Fibroblast of lung (primary cell): ENCODE data around the gene MAP3K15. TPM values are rescaled to one million over a fixed set of nuclear protein-coding genes. Genes with fewer than 3 reads are reported as not detected.
"Not testable (repeated sequence)": the region's sequence is repeated elsewhere in the genome, so short reads cannot be mapped to it uniquely, and the experiment has no call there.

Experiments used
- DNase-seq, 2 donors: peaks; one replicate each; pipeline versions ENCODE4 v3.0.0 to v3.0.0-alpha.2; 2010; ENCODE audit warnings: low read depth in 2 of 2
- H2AFZ ChIP-seq: 2 replicates; pipeline ENCODE4 v1.5.1; 2012; ENCODE audit warnings: low read length, control low read depth, inconsistent platforms
- H3K27ac ChIP-seq: 2 replicates; pipeline ENCODE4 v1.5.1; 2011; ENCODE audit warnings: low read length, control low read depth; ENCODE audit not compliant: insufficient read depth
- H3K27me3 ChIP-seq: 2 replicates; pipeline ENCODE4 v1.5.1; 2011; ENCODE audit warnings: mild to moderate bottlenecking, low read length; ENCODE audit not compliant: control insufficient read depth, insufficient read depth
- H3K36me3 ChIP-seq: 2 replicates; pipeline ENCODE4 v1.5.1; 2011; ENCODE audit warnings: low read length; ENCODE audit not compliant: control insufficient read depth, insufficient read depth
- H3K4me1 ChIP-seq: 2 replicates; pipeline ENCODE4 v1.5.1; 2011; ENCODE audit warnings: low read length; ENCODE audit not compliant: control insufficient read depth, insufficient read depth; ENCODE audit errors: extremely low read depth
- H3K4me2 ChIP-seq: 2 replicates; pipeline ENCODE4 v1.5.1; 2011; ENCODE audit warnings: low read length, control low read depth; ENCODE audit not compliant: insufficient read depth; ENCODE audit errors: extremely low read depth
- H3K4me3 ChIP-seq, 4 experiments: fragments of 200-600 bp in 1 of 4; sonication (generic) in 1 of 4; replicated peaks in 1 of 4; 2 replicates each; pipeline ENCODE4 v1.5.1; 2011 to 2016; ENCODE audit warnings: low read length in 4 of 4, low read depth in 3 of 4, mild to moderate bottlenecking in 3 of 4, control low read depth in 2 of 4, inconsistent platforms in 1 of 4, mixed read lengths in 1 of 4; ENCODE audit not compliant: insufficient read depth in 1 of 4; ENCODE audit errors: control extremely low read depth in 1 of 4
- H3K79me2 ChIP-seq: 2 replicates; pipeline ENCODE4 v1.5.1; 2012; ENCODE audit warnings: mild to moderate bottlenecking, low read length, inconsistent platforms; ENCODE audit not compliant: control insufficient read depth, insufficient read depth
- H3K9ac ChIP-seq: 2 replicates; pipeline ENCODE4 v1.5.1; 2011; ENCODE audit warnings: mild to moderate bottlenecking, low read length, control low read depth; ENCODE audit not compliant: insufficient read depth
- H3K9me3 ChIP-seq: 2 replicates; pipeline ENCODE4 v1.5.1; 2012; ENCODE audit warnings: low read depth, low read length; ENCODE audit not compliant: control insufficient read depth, insufficient read depth
- H4K20me1 ChIP-seq: 2 replicates; pipeline ENCODE4 v1.5.1; 2011; ENCODE audit warnings: low read length; ENCODE audit not compliant: control insufficient read depth, insufficient read depth; ENCODE audit errors: extremely low read depth
- EZH2 ChIP-seq: IDR thresholded peaks from 2 replicates; pipeline ENCODE4 v1.5.1; 2012; ENCODE audit warnings: low read length, control low read depth, mild to moderate bottlenecking; ENCODE audit errors: missing control alignments
- polyA plus RNA-seq, 2 donors: library from polyadenylated mRNA; depleted of rRNA in 1 of 2; stranded (reverse) in 1 of 2; unstranded in 1 of 2; fragments of >200 nt; gene quantifications; 2 replicates each; pipeline ENCODE4 v1.2.1, GENCODE V29; 2011 to 2012; ENCODE audit warnings: missing spikeins in 1 of 2
- total RNA-seq: library from RNA; depleted of rRNA; stranded (reverse); fragments of >200 nt; gene quantifications from 2 replicates; pipeline ENCODE4 v1.2.1, GENCODE V29; 2014
- TF ChIP-seq, protein P1 (sequence below), 2 donors: IDR thresholded peaks in 1 of 2; conservative IDR thresholded peaks in 1 of 2; 1 replicate in 1 of 2; 2 replicates in 1 of 2; pipeline ENCODE4 v1.5.1; 2011 to 2012; ENCODE audit warnings: low read length in 2 of 2, control low read depth in 1 of 2, inconsistent platforms in 1 of 2, low read depth in 1 of 2, mild to moderate bottlenecking in 1 of 2

MAP3K15 gene
- total and polyA plus RNA-seq, 2 donors (not counting 1 experiment from before 2014, with no cell fraction given), result under 0.01 to 0.14 TPM

DNA sequence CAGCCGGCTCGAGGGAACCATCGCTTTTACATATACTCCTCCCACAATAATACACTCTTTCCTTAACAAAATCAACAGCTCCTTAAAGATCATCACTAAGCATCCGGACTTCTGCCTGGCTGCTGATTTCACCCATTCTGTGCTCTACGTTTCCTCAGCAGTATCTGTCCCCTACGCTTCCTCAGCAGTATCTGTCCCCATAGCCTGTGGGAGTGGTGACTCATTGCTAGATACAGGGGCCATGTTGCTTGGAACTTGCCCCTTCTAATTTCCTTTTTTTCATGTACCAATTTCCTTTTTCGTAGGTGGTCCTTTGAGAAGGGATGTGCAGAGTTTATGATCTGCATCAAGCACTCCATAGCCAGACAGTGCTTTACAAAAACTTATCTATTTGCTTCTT, 18.6 kb downstream of the MAP3K15 start:
- TF ChIP-seq, protein P1, sequence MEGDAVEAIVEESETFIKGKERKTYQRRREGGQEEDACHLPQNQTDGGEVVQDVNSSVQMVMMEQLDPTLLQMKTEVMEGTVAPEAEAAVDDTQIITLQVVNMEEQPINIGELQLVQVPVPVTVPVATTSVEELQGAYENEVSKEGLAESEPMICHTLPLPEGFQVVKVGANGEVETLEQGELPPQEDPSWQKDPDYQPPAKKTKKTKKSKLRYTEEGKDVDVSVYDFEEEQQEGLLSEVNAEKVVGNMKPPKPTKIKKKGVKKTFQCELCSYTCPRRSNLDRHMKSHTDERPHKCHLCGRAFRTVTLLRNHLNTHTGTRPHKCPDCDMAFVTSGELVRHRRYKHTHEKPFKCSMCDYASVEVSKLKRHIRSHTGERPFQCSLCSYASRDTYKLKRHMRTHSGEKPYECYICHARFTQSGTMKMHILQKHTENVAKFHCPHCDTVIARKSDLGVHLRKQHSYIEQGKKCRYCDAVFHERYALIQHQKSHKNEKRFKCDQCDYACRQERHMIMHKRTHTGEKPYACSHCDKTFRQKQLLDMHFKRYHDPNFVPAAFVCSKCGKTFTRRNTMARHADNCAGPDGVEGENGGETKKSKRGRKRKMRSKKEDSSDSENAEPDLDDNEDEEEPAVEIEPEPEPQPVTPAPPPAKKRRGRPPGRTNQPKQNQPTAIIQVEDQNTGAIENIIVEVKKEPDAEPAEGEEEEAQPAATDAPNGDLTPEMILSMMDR (conservative IDR thresholded peaks at IDR 0.05 in 1 of 2, IDR thresholded peaks at IDR 0.05 in 1 of 2; ENCODE audit: low read depth in 1 of 2, low read length in 2 of 2), result no peak
- no peak for TF ChIP-seq EZH2
- Histone ChIP-seq H3K79me2 (no peaks in the 10 kb centered on the region), H4K20me1 (no peaks in the 10 kb centered on the region), H3K27ac (no peak overlapping the region), H3K4me2 (no peak overlapping the region), H3K36me3 (no peaks in the 10 kb centered on the region), H3K4me1 (no peaks in the 10 kb centered on the region), H3K9me3 (no peaks in the 10 kb centered on the region), H2AFZ (no peak overlapping the region), H3K4me3 (no peak overlapping the region), H3K9ac (no peak overlapping the region), H3K27me3 (no peaks in the 10 kb centered on the region)
- DNase-seq, result no peak

DNA sequence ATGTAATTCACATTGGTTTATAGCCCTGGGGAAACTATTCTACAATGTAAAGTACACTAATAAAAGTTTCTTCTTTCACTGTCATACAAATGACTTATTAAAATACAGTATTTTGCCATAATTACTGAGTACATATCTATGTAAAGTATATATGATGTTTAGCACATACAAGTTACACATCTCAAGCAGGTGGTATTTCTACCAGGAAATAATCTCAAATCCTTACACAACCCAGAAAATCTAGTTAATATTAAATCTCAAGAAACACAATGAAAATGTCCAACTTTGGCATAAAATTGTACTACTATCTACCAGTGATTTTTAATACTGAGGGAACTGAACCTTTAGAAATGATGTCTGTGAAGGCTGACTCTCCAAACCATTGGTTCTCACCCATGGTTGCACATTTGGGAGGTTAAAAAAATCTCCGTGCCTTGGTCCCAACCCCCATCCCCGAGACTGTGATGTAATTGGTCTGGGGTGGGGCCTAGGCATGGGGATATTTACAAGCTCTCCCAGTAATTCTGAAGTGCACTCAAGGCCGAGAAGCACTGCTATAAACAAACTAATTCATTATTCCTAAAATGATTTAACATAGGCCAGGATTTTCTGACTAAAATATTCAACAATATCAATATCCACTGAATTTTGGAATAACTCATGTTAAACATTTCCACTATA, 27.6 kb downstream of the MAP3K15 start:
- H3K9ac ChIP-seq, result no peak overlapping the region
- DNase-seq, result no peak
- H3K9me3 ChIP-seq, result no peaks in the 10 kb centered on the region
- H3K27me3 ChIP-seq, result no peaks in the 10 kb centered on the region
- H4K20me1 ChIP-seq, result no peaks in the 10 kb centered on the region
- H3K4me1 ChIP-seq, result no peaks in the 10 kb centered on the region
- no peak overlapping the region for H3K4me2 ChIP-seq
- no peaks in the 10 kb centered on the region for H3K79me2 ChIP-seq
- H3K36me3 ChIP-seq, result no peaks in the 10 kb centered on the region
- no peak overlapping the region for H3K4me3 ChIP-seq
- H2AFZ ChIP-seq, result no peak overlapping the region
- TF ChIP-seq EZH2, result no peak
- TF ChIP-seq, protein P1 (conservative IDR thresholded peaks at IDR 0.05 in 1 of 2, IDR thresholded peaks at IDR 0.05 in 1 of 2; ENCODE audit: low read depth in 1 of 2, low read length in 2 of 2), result no peak
- no peak overlapping the region for H3K27ac ChIP-seq

DNA sequence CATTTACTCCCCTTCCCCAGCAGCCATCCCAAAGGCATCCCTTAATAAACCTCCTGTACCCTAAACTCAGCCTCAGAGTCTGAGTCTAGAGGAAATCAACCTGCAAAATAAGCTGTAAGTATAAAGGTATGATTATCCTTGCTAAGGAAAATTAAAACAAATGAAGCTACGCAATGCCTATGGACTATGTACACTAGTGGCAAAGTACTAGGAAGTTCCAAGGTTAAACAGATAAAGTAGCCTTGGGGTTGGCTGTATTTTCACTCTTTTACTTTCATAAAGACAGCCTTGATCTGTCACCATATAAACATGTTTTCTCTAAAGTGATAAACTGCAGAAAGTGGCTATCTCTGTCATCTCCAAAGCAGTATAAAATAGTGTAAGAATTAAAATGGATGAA, 35.9 kb downstream of the MAP3K15 start:
- H3K9me3 ChIP-seq, result no peaks in the 10 kb centered on the region
- H3K4me2 ChIP-seq, result no peak overlapping the region
- no peak overlapping the region for H3K27ac ChIP-seq
- no peaks in the 10 kb centered on the region for H3K27me3 ChIP-seq
- H3K79me2 ChIP-seq, result no peaks in the 10 kb centered on the region
- H2AFZ ChIP-seq, result no peak overlapping the region
- H3K4me3 ChIP-seq, result no peak overlapping the region
- H3K4me1 ChIP-seq, result no peaks in the 10 kb centered on the region
- no peak overlapping the region for H3K9ac ChIP-seq
- TF ChIP-seq, protein P1 (conservative IDR thresholded peaks at IDR 0.05 in 1 of 2, IDR thresholded peaks at IDR 0.05 in 1 of 2; ENCODE audit: low read depth in 1 of 2, low read length in 2 of 2), result no peak
- TF ChIP-seq EZH2, result no peak
- no peaks in the 10 kb centered on the region for H4K20me1 ChIP-seq
- no peak for DNase-seq
- no peaks in the 10 kb centered on the region for H3K36me3 ChIP-seq

DNA sequence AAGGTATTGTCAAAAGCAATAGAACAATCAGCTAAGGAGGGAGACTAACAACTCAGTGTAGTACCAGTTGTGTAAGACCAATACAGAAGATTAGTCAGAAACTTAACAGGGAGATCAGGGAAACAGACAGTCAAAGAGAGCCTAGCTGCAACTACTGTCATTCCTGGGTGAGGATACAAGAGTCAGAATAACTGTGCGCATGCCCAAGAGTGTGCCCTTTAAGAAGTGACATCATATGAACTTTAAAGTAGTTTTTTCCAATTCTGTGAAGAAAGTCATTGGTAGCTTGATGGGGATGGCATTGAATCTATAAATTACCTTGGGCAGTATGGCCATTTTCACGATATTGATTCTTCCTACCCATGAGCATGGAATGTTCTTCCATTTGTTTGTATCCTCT, 46.9 kb downstream of the MAP3K15 start:
- not testable (repeated sequence) for H2AFZ ChIP-seq, H3K9me3 ChIP-seq, H3K79me2 ChIP-seq, H3K4me1 ChIP-seq, H3K4me3 ChIP-seq, H3K27me3 ChIP-seq, DNase-seq, H4K20me1 ChIP-seq, H3K27ac ChIP-seq, H3K4me2 ChIP-seq, H3K36me3 ChIP-seq, H3K9ac ChIP-seq
